IMR-90 (cell line): ENCODE results near the gene ARHGAP12. TPM values are rescaled to one million over a fixed set of nuclear protein-coding genes. Genes with fewer than 3 reads are reported as not detected.

Source experiments
- ATAC-seq: fragments of 200-7000 bp; cut with Tn5 transposase; 2 replicates; pipeline ENCODE4 v1.9.1; 2020; ENCODE audit warnings: low read depth, mild to moderate bottlenecking, moderate library complexity
- BruUV-seq: library from RNA; stranded (reverse); fragments of 400-500 nt; replicated peaks from 2 replicates; lab custom pipeline; 2021; lab: Mats Ljungman, UMichigan
- CTCF ChIA-PET: fragments of 300-600 bp; formaldehyde crosslinking; extraction: SDS; loops from one replicate; lab custom pipeline; 2021; ENCODE audit warnings: antibody characterized with exemption; lab: Yijun Ruan, JAX
- POLR2A ChIA-PET: fragments of 300-600 bp; sonication (Branson Sonifier 250); formaldehyde crosslinking; loops from one replicate; lab custom pipeline; 2022; ENCODE audit warnings: antibody characterized with exemption; ENCODE audit not compliant: unreplicated experiment; lab: Charles Lee
- DNase-seq: peaks from one replicate; pipeline ENCODE4 v3.0.0; 2013
- H2AFZ ChIP-seq: replicated peaks from 2 replicates; pipeline ENCODE3; 2013; ENCODE audit warnings: low read length, mild to moderate bottlenecking; ENCODE audit not compliant: poor library complexity
- H2AK5ac ChIP-seq: 2 replicates; pipeline ENCODE4 v1.6.1; 2013; ENCODE audit warnings: low read depth, low read length, inconsistent platforms
- H2AK9ac ChIP-seq: replicated peaks from 2 replicates; pipeline ENCODE3; 2013; ENCODE audit warnings: mild to moderate bottlenecking, low read depth, low read length, moderate library complexity; ENCODE audit not compliant: poor library complexity
- H2BK120ac ChIP-seq: 2 replicates; pipeline ENCODE4 v1.6.1; 2013; ENCODE audit warnings: low read depth, low read length, inconsistent platforms
- H2BK15ac ChIP-seq: 3 replicates; pipeline ENCODE4 v1.6.1; 2013; ENCODE audit warnings: low read depth, low read length, inconsistent platforms
- H2BK20ac ChIP-seq: 2 replicates; pipeline ENCODE4 v1.6.1; 2013; ENCODE audit warnings: low read depth, mild to moderate bottlenecking, inconsistent platforms, low read length, moderate library complexity
- H2BK5ac ChIP-seq: 2 replicates; pipeline ENCODE4 v1.6.1; 2013; ENCODE audit warnings: mild to moderate bottlenecking, low read depth, low read length, inconsistent platforms; ENCODE audit not compliant: poor library complexity, severe bottlenecking
- H3K14ac ChIP-seq: replicated peaks from 2 replicates; pipeline ENCODE4 v1.6.1; 2013; ENCODE audit warnings: low read depth, low read length, inconsistent platforms
- H3K18ac ChIP-seq: 2 replicates; pipeline ENCODE4 v1.6.1; 2013; ENCODE audit warnings: low read depth, low read length, control low read depth
- H3K23ac ChIP-seq: 2 replicates; pipeline ENCODE4 v1.6.1; 2013; ENCODE audit warnings: low read depth, low read length, inconsistent platforms
- H3K27ac ChIP-seq: 2 replicates; pipeline ENCODE4 v1.5.1; 2013; ENCODE audit warnings: mild to moderate bottlenecking, control low read depth, low read length; ENCODE audit not compliant: insufficient read depth
- H3K27me3 ChIP-seq: 2 replicates; pipeline ENCODE4 v1.6.1; 2013; ENCODE audit warnings: low read length; ENCODE audit not compliant: control insufficient read depth, insufficient read depth
- H3K36me3 ChIP-seq: 2 replicates; pipeline ENCODE4 v1.6.1; 2013; ENCODE audit warnings: low read length, mixed read lengths; ENCODE audit not compliant: control insufficient read depth, insufficient read depth
- H3K4ac ChIP-seq: 2 replicates; pipeline ENCODE4 v1.6.1; 2013; ENCODE audit warnings: low read depth, low read length, inconsistent platforms
- H3K4me1 ChIP-seq: 2 replicates; pipeline ENCODE4 v1.6.1; 2013; ENCODE audit warnings: low read length, mixed read lengths; ENCODE audit not compliant: control insufficient read depth, insufficient read depth
- H3K4me2 ChIP-seq: 2 replicates; pipeline ENCODE4 v1.6.1; 2013; ENCODE audit warnings: low read depth, mild to moderate bottlenecking, control low read depth, low read length, moderate library complexity
- H3K4me3 ChIP-seq: 2 replicates; pipeline ENCODE4 v1.5.1; 2013; ENCODE audit warnings: low read depth, mild to moderate bottlenecking, control low read depth, low read length, moderate library complexity; ENCODE audit not compliant: insufficient read depth
- H3K56ac ChIP-seq: 2 replicates; pipeline ENCODE4 v1.6.1; 2013; ENCODE audit warnings: low read length, inconsistent platforms; ENCODE audit not compliant: insufficient read depth; ENCODE audit errors: extremely low read depth
- H3K79me1 ChIP-seq, 2 experiments: 2 replicates each; pipeline ENCODE4 v1.6.1; 2013; ENCODE audit warnings: low read length in 2 of 2, inconsistent platforms in 1 of 2, low read depth in 1 of 2
- H3K9ac ChIP-seq: 2 replicates; pipeline ENCODE4 v1.6.1; 2013; ENCODE audit warnings: low read depth, low read length, control low read depth
- H3K9me1 ChIP-seq: 2 replicates; pipeline ENCODE4 v1.6.1; 2013; ENCODE audit warnings: low read length, inconsistent platforms; ENCODE audit not compliant: insufficient read depth
- H3K9me3 ChIP-seq: 2 replicates; pipeline ENCODE4 v1.6.1; 2013; ENCODE audit warnings: low read length; ENCODE audit not compliant: control insufficient read depth, insufficient read depth
- H4K20me1 ChIP-seq: 2 replicates; pipeline ENCODE4 v1.6.1; 2013; ENCODE audit warnings: low read length, inconsistent platforms; ENCODE audit not compliant: insufficient read depth
- H4K5ac ChIP-seq: 2 replicates; pipeline ENCODE4 v1.6.1; 2013; ENCODE audit warnings: mild to moderate bottlenecking, low read depth, low read length, control low read depth
- H4K8ac ChIP-seq, 2 experiments: 2 replicates each; pipeline ENCODE4 v1.6.1; 2013; ENCODE audit warnings: low read depth in 2 of 2, low read length in 2 of 2, control low read depth in 1 of 2, inconsistent platforms in 1 of 2
- H4K91ac ChIP-seq: 2 replicates; pipeline ENCODE4 v1.6.1; 2013; ENCODE audit warnings: low read depth, low read length, inconsistent platforms; ENCODE audit not compliant: insufficient read depth
- CHD1 ChIP-seq: IDR thresholded peaks from 2 replicates; pipeline ENCODE4 v1.6.1; 2012; ENCODE audit warnings: low read depth, low read length, improper control_type of control experiment
- MXI1 ChIP-seq: IDR thresholded peaks from 2 replicates; pipeline ENCODE4 v1.6.1; 2012; ENCODE audit warnings: low read depth, mild to moderate bottlenecking, low read length, moderate library complexity, borderline replicate concordance
- POLR2A ChIP-seq: IDR thresholded peaks from 2 replicates; pipeline ENCODE4 v1.6.1; 2012; ENCODE audit warnings: mild to moderate bottlenecking, low read depth, low read length
- RCOR1 ChIP-seq: IDR thresholded peaks from 2 replicates; pipeline ENCODE4 v1.6.1; 2012; ENCODE audit warnings: mild to moderate bottlenecking, low read length, improper control_type of control experiment; ENCODE audit not compliant: insufficient replicate concordance
- WGBS, 2 experiments: methylation state at CpG; one replicate each; pipeline versions ENCODE4 v1.1.5 to v1.1.7; 2013; ENCODE audit warnings: missing lambda C conversion rate in 2 of 2; ENCODE audit not compliant: insufficient read length in 1 of 2; ENCODE audit errors: extremely low coverage in 2 of 2; 5-methylcytosine and 5-hydroxymethylcytosine counted together
- dilution Hi-C: fragments of 300-500 bp; cut with HindIII; formaldehyde crosslinking; loops from one replicate; pipeline ENCODE4 v1.14.3; 2018; ENCODE audit warnings: low sequenced_read_pairs; ENCODE audit not compliant: unreplicated experiment
- in situ Hi-C: fragments of 300-500 bp; cut with MboI; formaldehyde crosslinking; loops from 3 replicates; pipeline ENCODE4 v1.14.3; 2019; ENCODE audit warnings: low sequenced_read_pairs, inconsistent platforms, mixed read lengths
- intact Hi-C: fragments of 100-400 bp; cut with micrococcal nuclease; formaldehyde crosslinking; loops from 2 replicates; pipeline ENCODE4 v1.10.0; 2022
- polyA plus RNA-seq, 3 experiments: library from polyadenylated mRNA; depleted of rRNA; stranded (reverse); fragments of >200 nt; gene quantifications; 2 replicates each; pipeline ENCODE4 v1.2.3, GENCODE V29; 2012; ENCODE audit warnings: low replicate concordance in 1 of 3
- total RNA-seq: library from RNA; depleted of rRNA; stranded (reverse); fragments of >200 nt; gene quantifications from 2 replicates; pipeline ENCODE4 v1.2.3, GENCODE V29; 2012

Gene ARHGAP12
- total and polyA plus RNA-seq, 2 of the 4 experiments (the other 2 are of a cell fraction), result 9.0 to 28.5 TPM

DNA sequence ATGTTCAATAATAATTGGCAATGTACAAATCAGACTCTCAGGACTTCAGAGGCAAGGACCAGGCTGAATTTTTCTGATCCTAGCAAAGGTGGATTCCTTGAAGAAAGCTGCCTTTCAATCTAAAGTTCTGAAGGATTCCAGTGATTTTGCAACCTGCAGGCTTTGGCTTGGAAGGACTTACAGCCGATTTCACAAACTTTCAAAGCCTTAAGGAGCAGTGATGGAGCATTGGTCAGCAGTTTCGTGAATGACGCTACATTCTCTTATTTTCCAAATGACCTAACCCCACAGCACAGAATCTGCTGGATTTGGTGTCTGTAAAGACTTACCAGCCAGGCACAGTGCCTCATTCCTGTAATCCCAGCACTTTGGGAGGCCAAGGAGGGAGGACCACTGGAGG lies 167.5 kb downstream of the ARHGAP12 start:
- peak overlapping the region; percentile 50; the same call in 1 of the 2 replicates for H4K91ac ChIP-seq
- dilution Hi-C loops, result no loop called here

More for the DNA sequence above, 167.5 kb downstream of the ARHGAP12 start:
- peak overlapping the region; percentile 82 to 93; a peak in 3 of 4 replicates for H4K8ac ChIP-seq
- POLR2A ChIA-PET, result no interaction called here
- no peak overlapping the region for H3K27ac ChIP-seq
- peak overlapping the region; percentile 51; the same call in 1 of the 2 replicates for H3K23ac ChIP-seq
- ATAC-seq, result no peak
- no peaks in the 10 kb centered on the region for H3K9me3 ChIP-seq
- H3K9me1 ChIP-seq, result 0 out of 2 replicates have a peak, but pooled peaks cover 3% of the 10 kb centered on the region
- no peak for TF ChIP-seq CHD1
- TF ChIP-seq POLR2A, result no peak
- no peak for TF ChIP-seq MXI1
- TF ChIP-seq RCOR1, result no peak
- no peak overlapping the region for H3K9ac ChIP-seq
- peak overlapping the region; percentile 77 for H2AFZ ChIP-seq
- peak overlapping the region; percentile 14; the same call in 1 of the 2 replicates for H4K5ac ChIP-seq
- H2AK5ac ChIP-seq, result peak overlapping the region; percentile 75; the same call in 1 of the 2 replicates
- peaks cover 0 to 10% of the 10 kb centered on the region in 2 experiments; a peak in 2 of 4 replicates for H3K79me1 ChIP-seq
- DNase-seq, result no peak
- WGBS, 2 experiments, result 100% methylated on average over 1 of the region's 3 CpGs; no CpG with 5 or more reads in 1 of the 2 experiments
- no peaks in the 10 kb centered on the region for H3K27me3 ChIP-seq
- H2BK120ac ChIP-seq, result 0 out of 2 replicates have a peak overlapping the region, but pooled peaks have one; percentile 33
- H4K20me1 ChIP-seq, result no peaks in the 10 kb centered on the region
- H3K4me2 ChIP-seq, result no peak overlapping the region
- no peak overlapping the region for H3K56ac ChIP-seq
- H3K4me3 ChIP-seq, result no peak overlapping the region
- no peaks in the 10 kb centered on the region for H3K36me3 ChIP-seq
- in situ Hi-C loops (no loop called here), intact Hi-C loops (no loop called here)
- H2AK9ac ChIP-seq, result peak overlapping the region; percentile 57
- no TSS peak for BruUV-seq
- CTCF ChIA-PET, result no interaction called here
- H2BK15ac ChIP-seq, result no peak overlapping the region
- H3K4me1 ChIP-seq, result peaks cover 2% of the 10 kb centered on the region
- H2BK20ac ChIP-seq, result peak overlapping the region; percentile 13; the same call in 1 of the 2 replicates
- H3K14ac ChIP-seq, result 0 out of 2 replicates have a peak overlapping the region, but pooled peaks have one; percentile 28
- H3K4ac ChIP-seq, result peak overlapping the region; percentile 96; the same call in 1 of the 2 replicates
- no peak overlapping the region for H3K18ac ChIP-seq
- H2BK5ac ChIP-seq, result no peak overlapping the region
